Forelimb muscle (tissue), 1 donor: ENCODE measurements around the gene MLEC. TPM values are rescaled to one million over a fixed set of nuclear protein-coding genes. Genes with fewer than 3 reads are reported as not detected.
A peak's percentile ranks its signal among the peaks of the same experiment; 100 is the strongest.

Experiments
- DNase-seq: peaks from one replicate; pipeline ENCODE4 v3.0.0-alpha.2; 2013; ENCODE audit warnings: low read depth
- polyA plus RNA-seq: library from polyadenylated mRNA; unstranded; fragments of 120-200 nt; gene quantifications from one replicate; pipeline ENCODE4 v1.2.1, GENCODE V29; 2013; ENCODE audit not compliant: insufficient read length

The MLEC gene
- polyA plus RNA-seq, 1 donor: 59.2 TPM

GRCh38 chr12:120692524-120693033 is 5.6 kb downstream of the MLEC start:
- DNase-seq: no peak

DNA sequence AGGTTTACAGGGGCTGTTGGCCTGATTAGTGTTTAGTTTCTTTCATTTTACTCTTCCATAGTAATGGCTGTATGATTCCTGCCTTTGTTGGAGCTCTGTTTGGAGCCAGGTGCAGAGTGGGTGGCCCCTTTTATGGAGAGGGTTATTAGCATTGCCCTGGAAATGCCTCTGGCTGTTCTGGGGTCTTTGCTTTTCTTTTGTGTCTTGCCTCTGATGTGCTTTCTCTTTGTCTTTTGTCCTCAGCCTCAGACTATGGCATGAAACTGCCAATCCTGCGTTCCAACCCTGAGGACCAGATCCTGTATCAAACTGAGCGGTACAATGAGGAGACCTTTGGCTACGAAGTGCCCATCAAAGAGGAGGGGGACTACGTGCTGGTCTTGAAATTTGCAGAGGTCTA is 6.9 kb downstream of the MLEC start:
- no peak for DNase-seq

- DNase-seq: no peak
These were observed 9.7 kb downstream of the MLEC start for GRCh38 chr12:120696626-120697025.

- DNase-seq: no peak
These were observed 10.4 kb downstream of the MLEC start for GRCh38 chr12:120697344-120697743.

DNA sequence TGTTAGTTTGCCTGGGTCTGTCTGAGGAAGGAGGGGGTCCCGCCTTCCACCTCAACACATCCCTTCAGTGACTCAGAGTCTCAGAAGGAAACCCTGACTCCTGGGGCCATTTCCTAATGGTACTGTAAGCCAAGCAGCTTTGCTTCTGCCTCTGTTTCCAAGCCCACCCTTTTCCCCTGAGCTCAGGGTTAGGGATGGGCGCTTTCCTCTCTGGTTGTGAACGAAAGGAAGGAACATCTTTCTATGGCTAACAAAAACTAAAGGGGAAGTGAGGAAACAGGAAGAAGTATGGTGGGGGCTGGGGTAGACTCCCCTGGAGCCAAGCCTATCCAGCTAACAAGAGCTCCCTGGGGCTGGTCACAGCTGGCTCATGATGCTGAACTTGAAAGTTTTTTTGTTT is 11.7 kb downstream of the MLEC start:
- no peak for DNase-seq

DNA sequence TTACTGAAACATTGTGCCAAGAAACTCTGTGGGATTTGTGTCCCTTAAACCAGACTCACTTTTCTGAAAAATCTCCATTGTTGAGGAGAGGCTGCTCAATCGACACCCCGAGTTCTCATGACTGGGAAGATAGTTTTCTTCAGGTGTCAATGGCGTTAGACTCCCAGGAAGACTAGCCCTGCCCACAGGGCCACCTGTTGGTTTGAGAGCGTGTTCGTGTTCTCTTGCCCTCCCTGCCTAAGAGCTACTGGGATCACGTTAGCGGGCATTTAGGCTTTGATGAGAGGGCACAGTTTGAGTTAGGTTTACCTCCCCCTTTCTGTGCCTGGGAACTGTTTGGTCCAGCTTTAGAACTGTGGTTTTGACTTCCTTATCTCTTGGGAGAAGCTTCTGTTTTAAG is 12.6 kb downstream of the MLEC start:
- DNase-seq: no peak

DNA sequence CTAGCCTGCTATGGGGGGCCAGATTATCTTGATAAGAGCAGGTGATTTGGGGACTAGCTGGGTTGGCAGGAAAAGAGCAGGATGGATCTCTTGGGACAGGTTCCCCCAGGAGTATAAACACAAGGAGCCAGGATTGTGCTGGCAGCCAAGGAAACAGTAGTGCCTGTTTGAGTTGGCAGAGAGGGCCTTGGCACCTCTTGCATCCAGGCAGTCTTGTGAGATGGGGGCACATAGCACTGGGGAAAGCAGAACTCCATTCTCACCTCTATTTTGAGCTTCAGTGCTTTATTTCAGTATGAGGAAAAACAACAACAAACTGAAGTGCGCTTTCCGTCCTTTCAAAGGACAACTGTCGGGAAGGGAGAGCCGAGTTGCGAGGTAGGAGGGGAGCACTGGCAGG is 13.9 kb downstream of the MLEC start:
- no peak for DNase-seq

DNA sequence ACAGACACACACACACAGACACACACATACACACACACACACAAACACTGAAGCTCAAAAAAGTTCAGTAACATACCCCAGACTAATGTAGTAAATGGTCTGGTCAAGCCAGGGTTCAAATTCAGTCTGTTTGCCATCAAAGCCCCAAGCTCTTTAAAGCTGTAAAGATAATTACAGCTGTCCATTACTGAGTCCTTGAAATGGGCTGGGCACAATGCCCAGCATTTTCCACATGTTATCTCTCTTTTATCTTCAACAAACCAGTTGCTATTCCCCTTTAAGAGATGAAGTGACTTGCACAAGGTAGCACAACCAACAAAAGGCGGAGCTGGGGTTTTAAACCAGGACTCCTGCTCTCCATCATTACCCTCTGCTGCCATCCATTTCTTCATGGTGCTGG is 15.7 kb downstream of the MLEC start:
- DNase-seq: no peak

DNA sequence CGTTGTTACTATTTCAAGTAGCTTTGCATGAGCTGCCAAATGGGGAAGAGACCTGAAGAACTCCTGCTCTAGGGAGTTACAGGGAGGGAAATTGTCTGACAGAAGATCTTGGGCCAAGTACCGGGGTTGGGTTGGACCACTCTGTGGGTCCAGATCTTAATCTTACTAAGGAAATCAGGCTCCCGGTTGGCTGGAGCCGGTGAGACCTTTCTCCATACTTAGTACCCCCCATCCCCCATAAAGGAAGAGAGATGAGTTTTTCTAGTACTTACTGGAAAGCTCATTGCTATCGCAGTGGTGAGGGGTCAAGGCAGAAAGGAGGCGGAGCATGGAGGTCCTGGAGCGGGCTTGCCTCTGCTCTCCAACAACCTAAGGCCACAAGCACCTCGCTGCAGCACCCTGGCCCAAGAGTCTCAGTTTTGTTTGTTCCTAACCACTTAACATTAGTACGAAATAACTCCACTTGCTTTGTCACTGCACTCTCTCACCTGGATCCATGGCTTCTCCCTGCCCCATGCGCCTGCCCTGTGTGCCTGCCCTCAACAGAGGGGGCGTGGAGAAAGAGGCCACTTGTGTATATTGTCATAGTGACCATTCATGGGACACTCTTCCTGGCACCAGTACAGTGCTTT is 16.5 kb downstream of the MLEC start:
- no peak for DNase-seq

- DNase-seq: no peak
These were observed 18.7 kb downstream of the MLEC start for GRCh38 chr12:120705618-120706017.

GRCh38 chr12:120706029-120706428 is 19.1 kb downstream of the MLEC start:
- DNase-seq: no peak

- no peak for DNase-seq
These were observed 21.7 kb downstream of the MLEC start for GRCh38 chr12:120708651-120709050.

- DNase-seq: no peak
These were observed 23.3 kb downstream of the MLEC start, which contains the start of gene UNC119B for GRCh38 chr12:120710031-120710804. UNC119B (plus strand) TSS chr12:120710458; CDS start chr12:120710475, 17 bp downstream.

- DNase-seq: no peak
These were observed 23.9 kb downstream of the MLEC start for GRCh38 chr12:120710805-120711296.

GRCh38 chr12:120711411-120711810 is 24.5 kb downstream of the MLEC start:
- DNase-seq: no peak

GRCh38 chr12:120712610-120713009 is 25.7 kb downstream of the MLEC start:
- DNase-seq: no peak

DNA sequence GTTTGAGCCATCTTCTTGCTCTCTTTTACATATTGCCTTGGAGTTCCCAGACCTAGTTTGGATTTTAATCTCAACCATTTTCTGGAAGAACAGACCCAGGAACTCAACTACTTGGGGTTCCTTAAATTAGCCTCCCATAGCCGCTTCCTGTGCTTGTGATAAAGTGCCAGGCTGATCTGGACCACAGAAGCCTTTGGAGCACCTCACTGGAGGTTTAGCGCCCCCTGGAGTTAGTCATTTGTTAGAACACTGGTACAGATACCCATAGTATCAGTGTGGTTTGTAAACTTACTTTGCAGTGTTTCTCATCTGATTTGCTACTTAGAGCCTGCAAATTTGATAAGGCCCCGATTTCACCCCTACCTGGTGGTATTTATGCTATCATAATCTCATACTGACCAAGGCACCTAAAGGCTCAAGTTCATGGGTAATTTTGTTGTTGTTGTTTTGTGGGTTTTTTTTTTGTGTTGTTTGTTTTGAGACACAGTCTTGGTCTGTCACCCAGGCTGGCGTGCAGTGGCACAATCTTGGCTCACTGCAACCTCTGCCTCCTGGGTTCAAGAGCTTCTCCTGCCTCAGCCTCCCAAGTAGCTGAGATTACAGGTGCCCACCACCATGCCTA is 27.0 kb downstream of the MLEC start:
- DNase-seq: peak; percentile 47

GRCh38 chr12:120718055-120718454 is 31.1 kb downstream of the MLEC start:
- DNase-seq: no peak

- no peak for DNase-seq
These were observed 32.1 kb downstream of the MLEC start for GRCh38 chr12:120719072-120719471.

DNA sequence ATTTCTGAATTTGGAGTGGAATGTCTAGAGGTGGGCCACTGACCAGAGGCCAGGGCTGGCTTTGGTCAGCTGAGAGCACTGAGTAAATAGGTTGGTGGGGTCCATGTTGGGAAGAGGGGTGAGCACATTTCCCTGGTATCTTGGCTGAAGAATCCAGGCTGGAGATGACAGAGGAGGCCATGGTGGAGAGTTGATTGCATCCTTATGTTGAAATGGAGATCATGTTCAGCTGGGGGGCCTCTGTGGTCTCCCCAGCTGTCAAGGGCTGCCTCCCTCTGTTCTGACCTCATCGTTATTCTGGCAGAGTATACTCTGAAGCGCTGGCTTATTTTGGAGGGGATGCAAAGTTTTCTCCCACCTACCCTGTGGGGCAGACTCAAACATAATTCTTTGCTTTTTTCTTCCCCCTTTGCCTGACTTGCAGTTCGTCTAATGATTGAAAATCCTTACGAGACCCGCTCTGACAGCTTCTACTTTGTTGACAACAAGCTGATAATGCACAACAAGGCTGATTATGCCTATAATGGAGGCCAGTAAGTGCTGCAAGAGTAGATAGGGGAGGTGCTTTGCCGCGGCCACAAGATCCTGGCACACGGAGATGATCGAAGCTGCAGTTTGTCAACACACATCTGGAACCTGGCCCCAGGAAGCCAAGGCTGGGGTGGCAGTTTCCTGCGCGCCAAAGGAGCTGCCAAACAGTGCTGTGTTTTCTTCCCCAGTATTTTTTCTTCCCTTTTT is 32.7 kb downstream of the MLEC start:
- no peak for DNase-seq

DNA sequence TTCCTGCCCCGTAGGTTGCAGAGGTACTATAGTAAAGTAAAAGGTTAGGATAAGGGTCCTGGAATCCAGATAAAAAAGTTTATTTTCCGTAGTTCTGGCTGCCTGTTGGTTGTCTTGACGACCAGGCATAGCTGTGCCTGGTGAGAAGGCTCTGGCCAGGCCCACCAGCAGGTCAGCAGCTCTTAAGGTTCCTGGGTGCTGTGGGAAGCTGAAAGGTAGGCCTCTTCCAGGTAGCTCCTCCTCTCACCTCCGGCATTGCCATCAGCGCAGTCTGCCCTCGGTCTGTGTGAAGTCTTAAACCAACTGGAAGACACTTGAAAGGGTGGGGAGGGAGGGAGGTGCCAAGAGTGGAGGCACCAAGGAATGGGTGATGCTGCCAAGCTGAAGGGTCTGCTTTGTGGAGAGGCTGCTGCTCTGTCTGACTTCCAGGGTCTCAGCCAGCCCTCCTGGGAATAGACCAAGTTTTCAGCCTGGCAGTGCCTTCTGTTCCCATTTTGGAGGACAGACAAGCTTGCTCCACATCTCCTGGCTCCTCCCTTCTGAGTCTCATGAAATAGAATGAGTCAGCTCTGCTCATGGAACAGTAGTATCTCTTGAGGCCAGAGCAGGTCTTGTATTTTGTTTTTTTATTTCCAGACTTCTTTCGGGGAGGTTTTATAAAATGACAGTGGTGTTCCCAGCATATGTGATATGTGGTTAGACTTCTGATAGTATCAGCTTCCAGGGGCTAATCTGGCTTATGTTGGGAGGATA is 33.5 kb downstream of the MLEC start:
- no peak for DNase-seq
